GM19025 (cell line): ENCODE results near the gene NFXL1.
"Not testable (repeated sequence)": the region's sequence is repeated elsewhere in the genome, so short reads cannot be mapped to it uniquely, and the experiment has no call there.

ENCODE experiments used
- ATAC-seq: cut with Tn5 transposase; IDR thresholded peaks from one replicate; pipeline ENCODE4 v1.9.1; 2021; ENCODE audit warnings: mild to moderate bottlenecking, low read depth, moderate library complexity; ENCODE audit not compliant: unreplicated experiment

NFXL1 gene

DNA sequence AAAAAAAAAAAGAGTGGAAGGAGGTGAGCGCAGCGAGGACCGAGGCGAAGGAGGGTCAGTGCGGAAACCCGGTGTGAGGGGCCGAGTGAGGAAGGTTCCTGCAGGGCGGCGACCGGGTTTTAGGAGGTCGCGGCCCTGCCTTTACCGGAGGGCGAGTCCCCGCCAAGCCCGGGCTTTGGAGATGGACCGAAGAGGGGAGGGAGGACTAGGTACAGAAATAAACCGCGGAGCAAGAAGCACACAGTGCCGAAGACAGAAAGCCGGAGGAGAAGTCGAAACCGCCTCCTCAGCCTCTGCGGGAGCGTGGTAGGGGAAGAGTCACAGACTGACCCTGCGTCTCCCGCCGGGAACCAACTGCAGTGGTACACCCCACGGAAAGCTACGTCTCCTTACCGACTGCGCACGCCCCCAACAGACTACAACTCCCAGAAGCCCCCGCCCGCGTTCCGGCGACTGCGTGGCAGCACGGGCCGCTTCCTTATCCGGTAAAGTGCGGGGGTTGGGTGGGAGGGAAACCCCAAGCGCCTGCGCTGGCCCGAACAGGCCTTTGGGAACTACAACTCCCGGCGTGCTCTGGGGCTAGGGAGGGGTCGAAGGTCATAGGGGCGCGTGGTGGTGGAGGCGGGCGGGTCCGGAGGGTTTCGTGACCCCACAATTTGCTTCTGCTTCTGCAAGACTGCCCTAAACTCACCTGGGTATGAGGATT lies at the start of gene NFXL1:
NFXL1 (minus strand) TSS at position 364 of the 706 bp plus-strand sequence. CDS start 380 bp downstream, outside the sequence.
- ATAC-seq, result peak; percentile 97

DNA sequence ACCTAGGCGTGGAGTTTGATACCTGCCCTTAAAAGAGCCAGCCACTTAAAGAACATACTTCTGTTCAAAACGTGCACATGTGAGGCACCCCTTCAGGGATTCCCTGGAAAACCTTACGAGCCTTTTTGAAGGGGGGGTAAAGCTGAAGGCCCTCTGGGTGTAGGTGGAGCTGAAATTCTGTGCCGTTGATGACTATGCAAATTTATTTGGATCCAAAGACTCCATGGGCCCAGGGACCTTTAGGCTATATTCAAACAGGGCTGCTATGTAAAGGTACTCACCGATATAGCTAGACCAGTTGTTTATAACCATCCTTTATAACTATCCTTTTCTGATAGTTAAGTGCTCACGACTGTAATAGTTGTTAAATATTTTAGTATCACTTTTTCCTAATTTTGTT lies 40.3 kb upstream of the NFXL1 start:
- no peak for ATAC-seq

DNA sequence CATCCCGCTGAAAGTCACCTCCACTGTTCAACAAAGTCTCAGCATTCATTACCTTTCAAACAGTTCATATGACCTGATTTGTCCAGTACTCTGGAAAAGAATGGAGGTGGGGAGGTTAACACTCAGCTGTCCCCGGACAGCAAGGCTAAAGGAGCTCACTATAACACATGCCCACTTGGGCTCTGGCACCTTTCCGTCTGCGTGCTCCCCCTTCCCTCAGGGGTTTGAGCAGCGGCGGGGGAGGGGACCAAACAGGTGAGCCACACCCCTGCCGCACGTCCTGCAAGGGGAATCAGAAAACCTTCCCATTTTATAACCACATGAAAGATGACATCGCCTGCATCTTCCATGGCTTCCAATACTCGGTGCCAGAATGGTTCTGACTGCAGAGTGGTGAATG lies 39.9 kb upstream of the NFXL1 start:
- ATAC-seq, result no peak

DNA sequence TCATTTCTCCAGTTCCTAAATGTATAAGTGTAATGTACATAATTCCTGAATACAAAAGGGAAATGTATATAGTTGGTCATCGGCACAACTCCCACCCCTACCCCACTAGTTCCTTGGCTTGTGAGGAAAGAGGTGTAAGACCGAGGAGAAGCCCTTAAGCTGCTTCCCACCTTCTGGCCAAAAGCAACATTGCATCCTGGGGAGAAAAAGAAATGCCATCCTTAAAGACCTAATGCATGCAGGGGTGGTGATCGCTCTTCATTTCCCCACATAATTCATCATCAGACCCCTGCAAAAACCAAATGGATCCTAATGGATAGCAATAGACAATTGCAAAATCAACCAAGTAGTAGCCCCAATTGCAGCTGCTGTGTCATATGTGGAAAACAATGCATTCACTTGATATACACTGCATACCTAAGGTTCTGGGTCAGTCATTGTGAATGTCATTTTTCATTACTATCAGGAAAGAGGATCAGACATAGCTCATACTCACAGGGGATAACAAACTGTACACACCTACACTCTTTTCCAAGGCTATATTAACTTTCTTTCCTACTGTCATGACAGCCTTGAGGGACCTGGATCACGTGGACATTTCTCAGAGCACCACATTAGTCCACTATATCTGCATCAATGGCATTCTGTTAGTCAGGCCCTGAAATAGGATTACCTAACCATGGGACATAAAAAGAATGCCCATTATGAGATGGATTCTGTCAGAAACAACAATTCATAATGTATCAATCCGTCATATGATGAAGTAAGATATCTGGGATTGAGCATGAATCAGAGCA lies 31.7 kb upstream of the NFXL1 start:
- no peak for ATAC-seq

DNA sequence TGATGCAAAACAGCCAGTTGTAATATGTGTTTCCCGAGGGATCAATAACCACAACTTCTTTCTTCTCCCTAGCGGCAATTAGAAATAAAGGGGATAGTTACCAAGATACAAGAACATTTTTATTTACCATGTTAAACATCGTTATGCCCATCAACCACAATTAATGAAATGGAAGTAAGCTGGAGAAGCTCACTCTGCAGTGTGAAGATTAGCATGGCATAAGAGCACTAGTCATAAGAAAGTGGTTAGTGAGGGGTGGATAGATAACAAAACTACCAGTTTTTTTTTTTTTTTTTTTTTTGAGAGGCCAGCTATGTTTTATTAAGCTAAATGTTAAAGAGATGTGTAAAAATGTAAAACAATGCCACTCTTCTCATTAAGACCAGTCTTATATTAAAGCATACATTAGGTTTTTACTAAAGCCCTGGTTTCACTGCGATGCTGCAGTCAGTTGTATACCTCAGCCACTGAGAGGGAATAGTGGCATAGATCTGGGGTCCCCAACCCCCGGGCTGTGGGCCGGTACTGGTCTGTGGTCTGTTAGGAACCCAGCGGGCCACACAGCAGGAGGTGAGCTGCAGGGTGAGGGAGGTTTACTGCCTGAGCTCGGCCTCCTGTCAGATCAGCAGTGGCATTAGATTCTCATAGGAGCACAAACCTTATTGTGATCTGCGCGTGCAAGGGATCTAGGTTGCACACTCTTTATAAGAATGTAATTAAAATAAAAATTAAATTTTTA lies 27.9 kb upstream of the NFXL1 start:
- no peak for ATAC-seq

DNA sequence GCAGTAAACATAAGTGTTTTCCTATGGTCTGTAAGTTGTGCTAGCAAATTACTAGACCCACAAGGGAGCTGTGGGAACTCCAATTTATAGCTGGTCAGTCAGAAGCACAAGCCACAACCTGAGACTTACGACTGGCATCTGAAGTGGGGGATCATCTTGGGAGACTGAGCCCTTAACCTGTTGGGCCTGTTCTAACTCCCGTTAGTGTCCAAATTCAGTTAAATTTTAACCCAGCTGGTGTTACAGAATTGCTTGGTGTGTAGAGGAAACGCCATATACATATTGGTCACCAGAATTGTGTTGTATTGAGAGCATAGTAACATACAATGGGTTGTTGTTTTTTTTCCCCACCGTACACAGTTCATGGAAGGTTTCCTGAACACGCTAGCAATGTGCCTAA lies 25.1 kb upstream of the NFXL1 start:
- no peak for ATAC-seq

DNA sequence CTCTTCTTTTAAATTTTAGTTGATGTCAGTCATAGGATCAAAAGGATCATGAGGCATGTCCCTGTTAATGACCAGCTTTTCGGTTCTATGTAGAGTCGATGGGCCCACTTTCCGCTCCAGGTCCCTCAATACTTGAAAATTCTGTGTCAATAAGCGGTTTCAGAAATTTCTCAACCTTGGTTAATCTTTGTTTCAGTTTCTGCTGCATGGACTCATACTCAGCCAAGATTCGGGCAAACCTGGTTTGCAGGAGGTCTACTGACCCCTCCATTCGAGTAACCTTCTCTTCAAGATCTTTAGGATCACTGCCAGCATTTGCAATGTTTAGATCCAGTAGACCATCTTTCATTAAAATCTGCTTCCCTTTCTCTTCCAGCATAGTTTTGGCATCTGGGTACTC lies 22.0 kb upstream of the NFXL1 start:
- ATAC-seq, result no peak

DNA sequence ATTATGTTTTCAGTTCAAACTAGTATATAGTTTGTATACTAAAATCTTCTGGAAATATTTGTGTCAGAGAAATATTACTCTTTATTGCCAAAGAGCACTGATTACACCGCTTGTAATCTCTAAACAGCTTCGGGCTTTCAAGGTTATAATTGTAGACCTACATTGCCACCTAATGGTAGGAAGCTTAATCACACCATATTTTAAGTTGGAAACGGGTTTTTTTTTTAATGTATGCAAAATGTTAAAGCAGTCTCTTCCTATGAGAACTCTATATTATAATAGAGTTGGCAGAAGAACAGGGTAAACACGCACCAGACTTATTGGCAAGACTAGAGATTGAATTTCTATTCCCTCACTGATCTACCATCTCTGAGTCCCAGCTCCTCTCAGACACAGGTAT lies 19.5 kb upstream of the NFXL1 start:
- no peak for ATAC-seq

DNA sequence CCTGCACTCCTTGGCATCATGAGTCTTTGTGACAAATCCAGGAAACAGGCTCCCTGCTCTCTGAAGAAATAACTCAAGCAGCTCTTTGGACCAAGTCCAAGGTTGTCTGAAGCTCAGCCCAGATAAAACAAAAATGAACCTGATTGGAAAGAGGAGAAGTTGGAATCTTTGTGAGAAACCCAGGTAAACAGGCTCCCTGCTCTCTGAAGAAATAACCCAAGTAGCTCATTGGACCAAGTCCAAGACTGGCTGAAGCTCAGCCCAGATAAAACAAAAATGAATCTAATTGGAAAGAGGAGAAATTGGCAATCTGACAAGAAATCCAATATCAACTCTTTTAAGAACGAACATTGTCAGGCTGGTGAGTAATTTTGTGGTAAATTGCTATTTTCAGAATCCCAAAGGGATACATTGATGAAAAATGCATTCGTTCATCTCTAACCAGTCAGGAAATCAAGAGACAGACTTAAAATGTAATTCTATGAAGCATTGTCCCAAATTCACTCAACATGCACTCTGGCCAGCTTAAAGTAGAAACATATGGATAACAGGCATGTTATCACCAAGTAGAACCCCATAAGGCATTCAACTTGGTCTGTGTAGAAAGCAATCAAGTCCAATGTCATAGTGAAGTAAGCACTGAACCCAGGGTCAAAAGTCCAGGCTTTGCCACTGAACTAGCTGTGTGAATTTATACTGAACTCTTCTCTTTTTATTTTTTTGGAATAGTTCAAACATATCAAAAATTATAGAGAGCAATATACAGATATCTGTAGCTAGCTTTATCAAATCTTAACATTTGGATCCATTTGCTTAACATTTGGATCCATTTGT lies 16.8 kb upstream of the NFXL1 start:
- no peak for ATAC-seq

DNA sequence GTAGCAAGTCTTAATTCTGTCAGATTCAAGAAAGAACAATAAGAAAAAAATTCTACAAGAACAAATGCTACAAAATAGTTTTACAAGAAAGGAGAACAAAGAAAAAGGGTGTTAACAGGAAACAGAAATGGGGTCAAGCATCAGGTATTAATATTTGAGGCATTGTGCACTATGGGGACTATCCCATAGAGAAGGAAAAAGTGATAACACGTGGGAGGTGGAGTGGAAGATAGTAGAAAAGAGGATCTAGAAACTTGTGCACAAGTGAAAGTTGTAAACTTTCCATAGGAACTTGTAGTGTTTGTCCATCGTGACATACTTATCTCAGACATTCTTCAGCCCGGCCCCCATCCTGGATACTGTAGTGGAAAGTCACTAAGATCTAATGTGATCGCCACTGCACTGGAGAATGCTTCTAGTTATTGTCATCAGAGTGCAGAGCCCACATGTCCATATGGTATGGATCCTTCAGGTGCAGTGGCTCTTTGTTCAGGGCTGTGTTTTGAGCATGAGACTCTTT lies 15.4 kb upstream of the NFXL1 start:
- ATAC-seq, result no peak

DNA sequence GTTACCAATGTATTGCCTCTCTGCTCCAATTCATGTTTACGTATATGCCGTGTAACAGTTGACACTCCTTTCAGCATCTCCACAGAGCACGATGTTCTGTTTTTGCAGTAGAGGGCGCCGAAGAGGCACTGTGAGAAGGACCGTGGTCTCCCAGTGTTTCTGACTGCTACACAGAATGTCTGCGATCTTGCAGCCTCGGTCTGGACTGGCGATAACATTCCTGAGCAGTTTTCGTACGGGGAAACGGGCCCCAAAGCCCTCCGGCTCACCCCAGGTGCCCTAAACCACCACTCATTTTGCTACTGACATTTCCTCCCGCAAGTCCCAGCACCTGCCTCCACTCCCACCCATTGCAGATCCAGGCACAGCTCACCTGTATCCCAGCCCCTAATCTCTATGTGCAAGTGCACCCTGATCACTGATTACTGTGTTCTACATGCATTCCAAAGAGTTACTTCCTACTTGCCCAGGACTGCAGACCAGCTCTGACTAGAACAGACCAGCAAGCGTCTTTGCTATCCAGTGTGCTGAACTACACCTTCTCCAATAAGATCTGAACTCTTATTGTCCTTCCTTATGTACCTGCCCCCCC lies 12.4 kb upstream of the NFXL1 start:
- ATAC-seq, result peak; percentile 89

DNA sequence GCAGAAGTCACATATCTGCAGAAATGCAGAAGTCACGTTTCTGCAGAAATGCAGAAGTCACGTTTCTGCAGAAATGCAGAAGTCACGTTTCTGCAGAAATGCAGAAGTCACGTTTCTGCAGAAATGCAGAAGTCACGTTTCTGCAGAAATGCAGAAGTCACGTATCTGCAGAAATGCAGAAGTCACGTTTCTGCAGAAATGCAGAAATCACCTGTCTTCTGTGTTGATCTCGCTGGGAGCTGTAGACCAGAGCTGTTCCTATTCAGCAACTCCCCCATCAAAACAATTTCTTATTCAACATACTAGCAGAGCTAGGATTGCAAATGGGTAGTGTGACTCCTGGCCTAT lies 8.9 kb upstream of the NFXL1 start:
- ATAC-seq, result not testable (repeated sequence)

DNA sequence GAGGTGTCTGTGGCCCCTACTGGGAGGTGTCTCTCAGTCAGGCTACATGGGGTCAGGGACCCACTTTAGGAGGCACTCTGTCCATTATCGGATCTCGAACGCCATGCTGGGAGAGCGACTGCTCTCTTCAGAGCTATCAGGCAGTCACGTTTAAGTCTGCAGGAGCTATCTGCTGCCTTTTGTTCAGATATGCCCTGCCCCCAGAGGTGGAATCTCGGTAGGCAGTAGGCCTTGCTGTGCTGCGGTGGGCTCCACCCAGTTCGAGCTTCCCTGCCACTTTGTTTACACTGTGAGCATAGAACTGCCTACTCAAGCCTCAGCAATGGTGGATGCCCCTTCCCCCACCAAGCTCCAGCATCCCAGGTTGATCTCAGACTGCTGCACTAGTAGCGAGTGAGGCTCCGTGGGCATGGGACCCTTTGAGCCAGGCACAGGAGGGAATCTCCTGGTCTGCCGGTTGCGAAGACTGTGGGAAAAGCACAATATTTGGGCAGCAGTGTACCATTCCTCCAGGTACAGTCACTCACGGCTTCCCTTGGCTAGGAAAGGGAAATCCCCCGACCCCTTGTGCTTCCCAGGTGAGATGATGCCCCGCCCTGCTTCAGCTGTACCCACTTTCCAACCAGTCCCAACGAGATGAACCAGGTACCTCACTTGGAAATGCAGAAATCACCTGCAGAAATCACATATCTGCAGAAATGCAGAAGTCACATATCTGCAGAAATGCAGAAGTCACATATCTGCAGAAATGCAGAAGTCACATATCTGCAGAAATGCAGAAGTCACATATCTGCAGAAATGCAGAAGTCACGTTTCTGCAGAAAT lies 8.3 kb upstream of the NFXL1 start:
- not testable (repeated sequence) for ATAC-seq

DNA sequence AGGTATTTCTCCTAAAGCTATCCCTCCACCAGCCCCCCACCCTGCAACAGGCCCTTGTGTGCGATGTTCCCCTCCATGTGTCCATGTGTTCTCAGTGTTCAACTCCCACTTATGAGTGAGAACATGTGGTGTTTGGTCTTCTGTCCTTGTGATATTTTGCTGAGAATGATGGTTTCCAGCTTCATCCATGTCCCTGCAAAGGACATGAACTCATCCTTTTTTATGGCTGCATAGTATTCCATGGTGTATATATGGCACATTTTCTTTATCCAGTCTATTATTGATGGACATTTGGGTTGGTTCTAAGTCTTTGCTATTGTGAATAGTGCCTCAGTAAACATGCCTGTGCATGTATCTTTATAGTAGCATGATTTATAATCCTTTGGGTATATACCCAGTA lies 2.8 kb upstream of the NFXL1 start:
- not testable (repeated sequence) for ATAC-seq

DNA sequence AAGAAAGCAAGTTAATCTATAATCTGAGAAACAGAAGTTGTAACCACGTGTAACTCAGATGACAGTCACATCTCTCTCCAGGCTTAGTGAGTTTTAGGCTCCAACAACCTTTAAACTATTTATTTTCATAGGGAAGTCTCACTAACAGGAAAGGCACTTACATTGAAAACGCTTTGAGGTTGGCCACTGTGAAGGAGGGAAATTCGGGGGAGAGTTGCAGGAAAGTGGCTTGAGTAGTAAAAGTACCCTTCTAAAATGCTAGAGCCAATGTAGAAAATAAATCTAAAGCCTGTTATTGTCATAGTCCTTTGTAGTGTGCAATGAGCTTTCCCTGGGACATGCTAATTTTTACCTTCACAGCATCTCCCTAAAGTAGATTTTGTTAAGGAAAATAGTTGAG lies 995 bp upstream of the NFXL1 start:
- ATAC-seq, result no peak

DNA sequence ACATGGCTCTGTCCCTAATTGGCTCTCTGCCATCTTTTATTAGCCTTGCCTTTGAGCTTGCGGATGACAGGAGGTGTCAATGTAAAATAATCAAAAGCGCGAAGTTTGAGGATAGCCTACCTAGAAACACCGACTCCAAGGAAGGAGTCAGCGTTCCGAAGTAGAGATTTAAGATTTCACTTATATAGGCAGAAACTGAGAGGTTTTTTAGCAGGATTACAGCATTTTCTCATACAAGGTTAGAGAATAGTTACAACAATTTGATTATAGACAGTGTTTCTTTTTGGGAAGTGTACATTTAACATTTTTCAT lies 499 bp upstream of the NFXL1 start:
- ATAC-seq, result no peak

DNA sequence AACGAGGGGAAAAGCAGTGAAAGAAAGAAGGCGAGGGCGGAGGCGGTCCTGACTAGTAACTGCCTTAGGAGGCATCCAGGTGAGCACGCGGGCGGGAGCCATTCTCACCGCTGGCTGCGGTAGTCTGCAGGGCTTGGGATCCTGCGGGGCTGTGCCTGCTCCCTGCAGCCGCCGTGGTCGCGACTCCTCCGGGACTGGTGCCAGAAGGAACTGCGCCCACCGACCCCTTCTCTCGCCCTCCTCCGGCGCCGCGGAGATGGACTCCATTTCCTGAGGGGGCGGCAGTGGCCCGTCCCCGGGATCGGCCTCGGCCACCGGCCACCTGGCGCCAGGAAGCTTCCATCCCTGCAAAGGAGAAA lies 543 bp downstream of the NFXL1 start:
- peak; percentile 14 for ATAC-seq

DNA sequence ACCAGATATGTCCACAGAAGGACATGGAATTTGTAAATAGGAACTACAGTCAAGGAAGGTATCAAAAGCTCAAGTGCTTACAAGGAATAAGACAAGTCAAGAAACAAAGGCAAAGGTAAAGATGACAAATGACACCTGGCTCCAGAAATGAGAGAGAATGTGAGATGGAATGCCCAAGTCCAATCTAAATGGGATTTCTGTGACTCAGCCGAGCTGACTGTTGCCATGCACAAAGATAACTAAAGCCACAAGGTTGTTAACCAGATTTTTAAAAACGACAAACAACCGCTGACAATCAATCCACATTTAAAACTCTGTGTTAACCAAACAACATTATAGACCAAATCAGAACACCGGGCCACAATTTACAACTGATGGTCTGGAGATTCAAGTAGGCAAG lies 1.1 kb downstream of the NFXL1 start:
- ATAC-seq, result no peak

DNA sequence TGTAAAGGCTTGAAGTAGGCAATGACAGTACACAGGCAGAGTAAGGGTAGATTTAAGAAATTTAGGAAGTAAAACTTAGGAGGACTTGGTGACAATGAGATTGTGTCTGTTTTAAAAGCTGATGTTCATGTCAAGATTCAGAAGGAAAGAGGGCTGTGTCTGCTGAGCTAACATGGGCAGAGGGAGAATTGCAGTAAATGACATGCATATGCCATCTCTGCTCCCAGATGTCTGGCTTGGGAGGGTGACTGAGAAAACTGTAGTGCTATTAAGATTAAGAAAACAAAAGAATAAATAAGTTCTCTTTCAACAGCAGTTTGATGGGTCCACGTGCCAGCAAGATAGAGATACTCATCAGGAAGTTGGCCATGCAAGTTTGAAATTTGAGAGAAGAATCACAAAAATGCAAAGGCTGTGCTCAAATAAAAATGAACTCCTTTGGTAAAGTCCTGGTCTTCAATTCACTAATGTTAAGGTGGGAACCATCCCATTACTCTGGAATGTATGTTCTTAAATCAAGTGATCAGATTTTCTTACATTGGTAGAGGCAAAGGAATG lies 7.2 kb downstream of the NFXL1 start:
- no peak for ATAC-seq
